B cell (primary cell): ENCODE measurements around the gene TRIM44. TPM values are rescaled to one million over a fixed set of nuclear protein-coding genes. Genes with fewer than 3 reads are reported as not detected.

Experiments
- ATAC-seq: fragments of 200-7000 bp; cut with Tn5 transposase; one replicate; pipeline ENCODE4 v1.10.0; 2021; ENCODE audit warnings: low read depth, mild to moderate bottlenecking, moderate number of reproducible peaks, moderate library complexity
- CTCF ChIA-PET: fragments of 350-600 bp; sonication (Branson Sonifier 250); formaldehyde crosslinking; loops from one replicate; lab custom pipeline; 2021; ENCODE audit warnings: antibody characterized with exemption, inconsistent platforms; lab: Charles Lee
- POLR2A ChIA-PET: fragments of 350-600 bp; sonication (Branson Sonifier 250); formaldehyde crosslinking; loops from one replicate; lab custom pipeline; 2021; ENCODE audit warnings: antibody characterized with exemption; lab: Charles Lee
- DNase-seq: peaks from one replicate; pipeline ENCODE4 v3.0.0; 2013
- H2AFZ ChIP-seq: 2 replicates; pipeline ENCODE4 v1.6.1; 2012; ENCODE audit warnings: mild to moderate bottlenecking, low read depth, low read length; ENCODE audit not compliant: insufficient read depth, poor library complexity, severe bottlenecking
- H3K27ac ChIP-seq, 2 donors: 1 replicate in 1 of 2; 2 replicates in 1 of 2; pipeline ENCODE4 v1.5.1; 2012 to 2013; ENCODE audit warnings: low read length in 2 of 2, mild to moderate bottlenecking in 2 of 2, moderate library complexity in 1 of 2
- H3K27me3 ChIP-seq, 4 experiments: fragments of 200-600 bp in 1 of 4; sonication (generic) in 1 of 4; replicated peaks in 1 of 4; 1 replicate in 2 of 4; 2 replicates in 2 of 4; pipeline versions ENCODE4 v1.6.1 to v1.7.0; 2013 to 2016; ENCODE audit warnings: low read length in 3 of 4, mild to moderate bottlenecking in 2 of 4, mixed read lengths in 1 of 4, moderate library complexity in 1 of 4; ENCODE audit not compliant: insufficient read depth in 4 of 4, control insufficient read depth in 3 of 4; ENCODE audit errors: control extremely low read depth in 1 of 4
- H3K36me3 ChIP-seq, 2 experiments: replicated peaks in 1 of 2; 1 replicate in 1 of 2; 2 replicates in 1 of 2; pipeline versions ENCODE4 v1.6.1 to v1.7.1; 2013; ENCODE audit warnings: low read length in 1 of 2; ENCODE audit not compliant: insufficient read depth in 2 of 2, control insufficient read depth in 1 of 2; ENCODE audit errors: control extremely low read depth in 1 of 2, extremely low read depth in 1 of 2
- H3K4me1 ChIP-seq, 2 donors: fragments of 200-600 bp in 1 of 2; sonication (generic) in 1 of 2; 1 replicate in 1 of 2; 2 replicates in 1 of 2; pipeline versions ENCODE4 v1.5.1 to v1.6.1; 2013 to 2017; ENCODE audit warnings: low read length in 2 of 2; ENCODE audit not compliant: control insufficient read depth in 2 of 2, insufficient read depth in 2 of 2
- H3K4me2 ChIP-seq: replicated peaks from 2 replicates; pipeline ENCODE3; 2012; ENCODE audit warnings: mild to moderate bottlenecking, low read depth, low read length; ENCODE audit not compliant: poor library complexity, severe bottlenecking
- H3K4me3 ChIP-seq, 5 experiments: fragments of 200-600 bp in 1 of 5; sonication (generic) in 1 of 5; 1 replicate in 3 of 5; 2 replicates in 2 of 5; pipeline versions ENCODE4 v1.5.1 to v1.7.0; 2011 to 2016; ENCODE audit warnings: low read length in 4 of 5, mild to moderate bottlenecking in 4 of 5, low read depth in 2 of 5, control low read depth in 1 of 5, moderate library complexity in 1 of 5; ENCODE audit not compliant: insufficient read depth in 1 of 5; ENCODE audit errors: control extremely low read depth in 1 of 5, extremely low read depth in 1 of 5
- H3K79me2 ChIP-seq: fragments of 200-600 bp; sonication (generic); one replicate; pipeline ENCODE4 v1.6.0; 2016; ENCODE audit warnings: low read length; ENCODE audit not compliant: control insufficient read depth, insufficient read depth
- H3K9ac ChIP-seq: fragments of 200-600 bp; sonication (generic); 2 replicates; pipeline ENCODE4 v1.6.1; 2017; ENCODE audit warnings: mild to moderate bottlenecking, low read length, moderate library complexity
- H3K9me3 ChIP-seq, 3 donors: one replicate each; pipeline versions ENCODE4 v1.6.1 to v1.7.1; 2013; ENCODE audit warnings: low read length in 2 of 3; ENCODE audit not compliant: control insufficient read depth in 2 of 3, insufficient read depth in 1 of 3; ENCODE audit errors: control extremely low read depth in 1 of 3
- H4K20me1 ChIP-seq: 2 replicates; pipeline ENCODE4 v1.6.0; 2012; ENCODE audit warnings: mild to moderate bottlenecking, low read length; ENCODE audit not compliant: insufficient read depth, control insufficient read depth, poor library complexity, severe bottlenecking
- H3K27ac Mint-ChIP-seq: one replicate; pipeline ENCODE4 v1.8.0; 2021; ENCODE audit warnings: mixed read lengths
- H3K27me3 Mint-ChIP-seq: one replicate; pipeline ENCODE4 v1.8.0; 2021; ENCODE audit warnings: mixed read lengths
- H3K4me1 Mint-ChIP-seq: one replicate; pipeline ENCODE4 v1.8.0; 2021; ENCODE audit warnings: mixed read lengths
- H3K4me3 Mint-ChIP-seq: one replicate; pipeline ENCODE4 v1.8.0; 2021; ENCODE audit warnings: mixed read lengths
- H3K9me3 Mint-ChIP-seq: one replicate; pipeline ENCODE4 v1.8.0; 2022; ENCODE audit warnings: mixed read lengths; ENCODE audit not compliant: insufficient read depth
- EZH2 ChIP-seq: IDR thresholded peaks from 2 replicates; pipeline ENCODE4 v1.6.1; 2012; ENCODE audit warnings: borderline replicate concordance, low read depth, mild to moderate bottlenecking, moderate library complexity, low read length; ENCODE audit not compliant: insufficient read depth, poor library complexity, severe bottlenecking
- WGBS: methylation state at CpG from one replicate; pipeline ENCODE4 v1.1.5; 2013; ENCODE audit warnings: missing lambda C conversion rate; ENCODE audit not compliant: insufficient coverage; 5-methylcytosine and 5-hydroxymethylcytosine counted together
- intact Hi-C: fragments of 100-400 bp; cut with micrococcal nuclease; formaldehyde crosslinking; loops from one replicate; pipeline ENCODE4 v1.10.0; 2022
- polyA plus RNA-seq: library from polyadenylated mRNA; depleted of rRNA; stranded (reverse); fragments of >200 nt; gene quantifications from 2 replicates; pipeline ENCODE4 v1.2.3, GENCODE V29; 2012
- total RNA-seq, 2 donors: library from RNA; stranded (reverse); fragments of 120-200 nt in 1 of 2; gene quantifications; 1 replicate in 1 of 2; 2 replicates in 1 of 2; pipeline versions ENCODE4 v1.2.3 to v1.2.4, GENCODE V29; 2013 to 2022
- TF ChIP-seq, protein P1 (sequence below): fragments of 200-600 bp; IDR thresholded peaks from one replicate; pipeline ENCODE4 v1.8.0; 2022; ENCODE audit warnings: antibody characterized with exemption, mild to moderate bottlenecking

Gene TRIM44
- total and polyA plus RNA-seq, 2 donors (not counting 1 experiment from before 2014, with no cell fraction given) = 39.1 to 71.1 TPM

GRCh38 chr11:35809561-35809960 is 147.0 kb downstream of the TRIM44 start:
- Histone ChIP-seq H3K79me2 (no peaks in the 10 kb centered on the region), H2AFZ (no peak overlapping the region), H3K9ac (no peak overlapping the region), H3K4me1 (no peaks in the 10 kb centered on the region), H3K36me3 (peaks cover 3 to 22% of the 10 kb centered on the region in 2 experiments), H3K27me3 (no peaks in the 10 kb centered on the region), H3K4me3 (no peak overlapping the region), H3K27ac (no peak overlapping the region), H3K9me3 (no peaks in the 10 kb centered on the region), H4K20me1 (peaks cover 15% of the 10 kb centered on the region), H3K4me2 (no peak overlapping the region)
- intact Hi-C loops = no loop called here
- no peaks in the 10 kb centered on the region for H3K4me1 Mint-ChIP-seq
- DNase-seq (no peak), ATAC-seq (no peak)
- no peaks in the 10 kb centered on the region for H3K27me3 Mint-ChIP-seq
- POLR2A ChIA-PET = no interaction called here
- CTCF ChIA-PET = interaction anchor here (0.7 to 2.9 kb wide), 2 partner anchors 13 kb away, joined by 4 to 10 read pairs; no protein-coding TSS in a partner anchor
- H3K9me3 Mint-ChIP-seq = no peaks in the 10 kb centered on the region
- TF ChIP-seq EZH2 = no peak
- whole genome bisulfite sequencing = no CpG with 5 or more reads among the region's 4 CpGs
- no peak overlapping the region for H3K27ac Mint-ChIP-seq
- no peak overlapping the region for H3K4me3 Mint-ChIP-seq

DNA sequence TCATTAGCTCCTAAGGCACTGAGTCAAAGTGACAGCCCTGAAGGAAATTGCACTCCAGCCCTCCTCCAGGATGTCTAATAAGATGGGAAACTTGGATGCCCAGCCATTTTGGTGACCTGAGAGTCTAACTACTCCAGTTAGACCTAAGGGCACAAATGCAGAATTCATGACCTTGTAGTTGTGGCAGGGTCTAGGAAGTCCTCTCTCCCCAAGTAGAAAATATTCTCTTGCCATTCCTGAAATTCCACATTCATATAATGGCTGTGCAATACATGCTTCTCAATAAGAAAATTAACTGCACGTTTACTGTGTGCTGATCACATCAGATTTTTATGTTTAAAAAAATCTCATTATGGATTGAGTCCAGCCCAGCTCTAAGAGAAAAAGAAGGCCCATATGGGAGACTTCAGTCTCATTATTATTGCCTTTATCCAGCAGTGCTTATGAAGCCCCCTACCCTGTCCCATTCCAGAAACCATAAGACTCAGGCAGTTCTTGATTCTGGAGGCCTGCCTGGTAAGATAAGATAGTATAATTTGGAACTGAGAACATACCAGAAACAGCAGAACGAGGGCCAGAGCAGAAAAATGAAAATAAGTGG is 147.6 kb downstream of the TRIM44 start:
- Histone ChIP-seq H3K27me3 (no peaks in the 10 kb centered on the region), H3K4me2 (no peak overlapping the region), H2AFZ (no peak overlapping the region), H3K79me2 (no peaks in the 10 kb centered on the region), H3K36me3 (peaks cover 3 to 22% of the 10 kb centered on the region in 2 experiments), H3K4me1 (no peaks in the 10 kb centered on the region), H3K9me3 (no peaks in the 10 kb centered on the region), H3K4me3 (no peak overlapping the region), H4K20me1 (peaks cover 9% of the 10 kb centered on the region), H3K9ac (no peak overlapping the region), H3K27ac (no peak overlapping the region)
- ChIA-PET POLR2A (no interaction called here), CTCF (interaction anchor here (0.7 to 3.7 kb wide), 2 partner anchors 12 to 13 kb away, joined by 4 to 25 read pairs; no protein-coding TSS in a partner anchor)
- ATAC-seq (no peak), DNase-seq (no peak)
- TF ChIP-seq, protein P1, sequence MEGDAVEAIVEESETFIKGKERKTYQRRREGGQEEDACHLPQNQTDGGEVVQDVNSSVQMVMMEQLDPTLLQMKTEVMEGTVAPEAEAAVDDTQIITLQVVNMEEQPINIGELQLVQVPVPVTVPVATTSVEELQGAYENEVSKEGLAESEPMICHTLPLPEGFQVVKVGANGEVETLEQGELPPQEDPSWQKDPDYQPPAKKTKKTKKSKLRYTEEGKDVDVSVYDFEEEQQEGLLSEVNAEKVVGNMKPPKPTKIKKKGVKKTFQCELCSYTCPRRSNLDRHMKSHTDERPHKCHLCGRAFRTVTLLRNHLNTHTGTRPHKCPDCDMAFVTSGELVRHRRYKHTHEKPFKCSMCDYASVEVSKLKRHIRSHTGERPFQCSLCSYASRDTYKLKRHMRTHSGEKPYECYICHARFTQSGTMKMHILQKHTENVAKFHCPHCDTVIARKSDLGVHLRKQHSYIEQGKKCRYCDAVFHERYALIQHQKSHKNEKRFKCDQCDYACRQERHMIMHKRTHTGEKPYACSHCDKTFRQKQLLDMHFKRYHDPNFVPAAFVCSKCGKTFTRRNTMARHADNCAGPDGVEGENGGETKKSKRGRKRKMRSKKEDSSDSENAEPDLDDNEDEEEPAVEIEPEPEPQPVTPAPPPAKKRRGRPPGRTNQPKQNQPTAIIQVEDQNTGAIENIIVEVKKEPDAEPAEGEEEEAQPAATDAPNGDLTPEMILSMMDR = no peak
- TF ChIP-seq EZH2 = no peak
- Mint-ChIP-seq H3K4me3 (no peak overlapping the region), H3K9me3 (no peaks in the 10 kb centered on the region), H3K27me3 (no peaks in the 10 kb centered on the region), H3K27ac (no peak overlapping the region), H3K4me1 (no peaks in the 10 kb centered on the region)
- intact Hi-C loops = no loop called here
- WGBS = 85% methylated on average over 1 of the region's 2 CpGs
